VCaP (cell line): ENCODE data around the gene PGAM4.
"Not testable (repeated sequence)": the region's sequence is repeated elsewhere in the genome, so short reads cannot be mapped to it uniquely, and the experiment has no call there.

Experiments
- H3K27ac ChIP-seq: fragments of 450-650 bp; 2 replicates; pipeline ENCODE4 v1.5.1; 2017
- TF ChIP-seq, protein P1 (sequence below): fragments of 450-650 bp; conservative IDR thresholded peaks from 2 replicates; pipeline ENCODE4 v1.5.1; 2017; ENCODE audit warnings: mild to moderate bottlenecking, moderate library complexity

PGAM4 gene

DNA sequence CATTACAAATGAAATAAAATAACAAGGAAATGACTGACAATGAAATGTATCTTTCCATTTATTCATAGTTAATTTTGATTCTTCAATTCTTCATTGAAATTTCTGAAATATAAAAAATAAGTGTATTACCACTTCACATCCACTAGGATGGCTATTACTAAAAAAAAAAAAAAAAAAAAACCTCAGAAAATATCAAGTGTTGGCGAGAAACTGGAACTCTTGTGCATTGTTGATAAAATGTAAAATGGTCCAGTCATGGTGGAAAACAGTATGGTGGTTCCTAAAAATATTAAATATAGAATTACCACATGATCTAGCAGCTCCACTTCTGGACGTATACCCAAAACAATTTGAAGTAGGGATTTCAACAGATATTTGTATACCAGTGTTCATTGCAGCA lies 22.9 kb downstream of the PGAM4 start:
- TF ChIP-seq, protein P1, sequence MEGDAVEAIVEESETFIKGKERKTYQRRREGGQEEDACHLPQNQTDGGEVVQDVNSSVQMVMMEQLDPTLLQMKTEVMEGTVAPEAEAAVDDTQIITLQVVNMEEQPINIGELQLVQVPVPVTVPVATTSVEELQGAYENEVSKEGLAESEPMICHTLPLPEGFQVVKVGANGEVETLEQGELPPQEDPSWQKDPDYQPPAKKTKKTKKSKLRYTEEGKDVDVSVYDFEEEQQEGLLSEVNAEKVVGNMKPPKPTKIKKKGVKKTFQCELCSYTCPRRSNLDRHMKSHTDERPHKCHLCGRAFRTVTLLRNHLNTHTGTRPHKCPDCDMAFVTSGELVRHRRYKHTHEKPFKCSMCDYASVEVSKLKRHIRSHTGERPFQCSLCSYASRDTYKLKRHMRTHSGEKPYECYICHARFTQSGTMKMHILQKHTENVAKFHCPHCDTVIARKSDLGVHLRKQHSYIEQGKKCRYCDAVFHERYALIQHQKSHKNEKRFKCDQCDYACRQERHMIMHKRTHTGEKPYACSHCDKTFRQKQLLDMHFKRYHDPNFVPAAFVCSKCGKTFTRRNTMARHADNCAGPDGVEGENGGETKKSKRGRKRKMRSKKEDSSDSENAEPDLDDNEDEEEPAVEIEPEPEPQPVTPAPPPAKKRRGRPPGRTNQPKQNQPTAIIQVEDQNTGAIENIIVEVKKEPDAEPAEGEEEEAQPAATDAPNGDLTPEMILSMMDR = no peak

DNA sequence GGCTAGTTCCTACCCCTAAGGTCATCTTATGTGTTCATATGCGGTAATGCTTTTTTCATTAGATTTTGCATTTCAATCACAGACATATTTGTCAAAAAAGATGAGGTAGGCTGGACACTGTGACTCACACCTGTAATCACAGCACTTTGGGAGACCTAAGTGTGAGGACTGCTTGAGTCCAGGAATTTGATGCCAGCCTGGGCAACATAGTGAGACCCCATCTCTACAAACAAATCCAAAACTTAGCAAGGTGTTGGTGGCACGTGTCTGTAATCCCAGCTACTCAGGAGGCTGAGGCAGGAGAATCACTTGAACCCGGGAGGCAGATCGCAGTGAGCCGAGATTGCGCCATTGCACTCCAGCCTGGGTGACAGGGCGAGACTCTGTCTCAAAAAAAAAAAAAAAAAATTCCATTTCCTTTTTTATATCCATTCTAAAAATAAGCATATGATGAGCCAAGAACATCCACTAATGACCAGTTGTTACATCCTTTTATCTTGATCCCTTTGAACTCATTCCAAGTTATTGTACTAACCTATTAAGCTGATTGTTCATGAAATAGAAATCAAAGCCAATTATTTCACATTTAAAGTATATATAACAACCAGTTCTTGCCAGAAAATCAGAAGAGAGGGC lies 23.4 kb downstream of the PGAM4 start:
- TF ChIP-seq, protein P1 = no peak
- H3K27ac ChIP-seq = no peak overlapping the region

More for the DNA sequence above, 22.9 kb downstream of the PGAM4 start:
- H3K27ac ChIP-seq = no peak overlapping the region

DNA sequence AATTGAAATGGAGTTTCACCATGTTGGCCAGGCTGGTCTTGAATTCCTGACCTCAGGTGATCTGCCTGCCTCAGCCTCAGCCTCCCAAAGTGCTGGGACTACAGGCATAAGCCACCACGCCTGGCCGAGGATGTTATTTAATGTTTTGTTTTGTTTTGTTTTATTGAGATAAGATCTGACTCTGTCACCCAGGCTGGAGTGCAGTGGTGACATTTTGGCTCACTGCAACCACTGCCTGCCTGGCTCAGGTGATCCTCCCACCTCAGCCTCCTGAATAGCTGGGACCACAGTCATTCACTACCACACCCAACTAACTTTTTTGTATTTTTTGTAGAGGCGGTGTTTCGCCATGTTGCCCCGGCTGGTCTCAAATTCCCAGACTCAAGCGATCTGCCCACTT lies 24.4 kb downstream of the PGAM4 start:
- H3K27ac ChIP-seq = not testable (repeated sequence)

DNA sequence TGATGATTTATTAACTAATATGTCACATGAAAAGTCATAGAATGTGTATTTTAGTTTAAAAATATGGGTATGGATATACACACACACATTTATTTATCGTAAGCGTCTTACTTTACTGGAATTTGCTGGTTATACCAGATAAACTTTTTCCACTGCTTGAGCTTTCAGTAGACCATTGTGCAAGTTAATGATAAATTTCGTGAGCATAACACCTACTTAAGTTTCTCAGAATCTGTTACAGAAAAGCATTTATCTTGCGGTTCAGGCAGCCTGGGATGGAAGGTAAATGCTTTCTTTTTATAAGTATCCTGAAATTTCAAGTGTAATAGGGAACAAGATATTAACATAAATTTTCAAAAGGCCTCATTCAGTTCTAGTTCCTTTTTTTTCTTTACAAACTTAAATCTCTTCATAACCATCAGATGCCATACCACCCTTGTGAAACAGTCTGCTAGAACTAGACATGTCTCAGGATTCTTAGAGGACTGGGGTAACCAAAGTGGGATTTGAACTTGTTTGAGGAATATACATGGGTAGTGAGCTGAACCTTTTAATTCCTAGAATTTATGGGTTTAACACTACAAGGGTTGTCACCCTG lies 31.3 kb downstream of the PGAM4 start:
- H3K27ac ChIP-seq = peak overlapping the region; percentile 72
- TF ChIP-seq, protein P1 = no peak

DNA sequence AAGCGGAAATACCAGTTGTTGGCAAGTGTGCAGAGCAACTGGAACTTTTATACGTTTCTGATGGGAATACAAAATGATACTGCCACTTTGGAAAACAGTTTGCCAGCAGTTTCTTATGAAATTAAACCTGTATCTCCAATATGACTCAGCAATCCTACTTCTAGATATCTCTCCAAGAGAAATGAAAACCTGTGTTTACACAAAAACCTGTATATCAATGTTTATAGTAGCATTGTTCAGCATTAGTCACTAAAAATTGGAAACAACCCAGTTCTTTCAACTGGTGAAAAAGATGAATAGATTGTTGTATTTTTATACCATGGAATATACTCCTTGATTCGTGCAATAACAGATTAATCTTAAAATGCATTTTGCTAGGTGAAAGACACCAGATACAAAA lies 32.1 kb downstream of the PGAM4 start:
- TF ChIP-seq, protein P1 = no peak
- H3K27ac ChIP-seq = peak overlapping the region; percentile 72

DNA sequence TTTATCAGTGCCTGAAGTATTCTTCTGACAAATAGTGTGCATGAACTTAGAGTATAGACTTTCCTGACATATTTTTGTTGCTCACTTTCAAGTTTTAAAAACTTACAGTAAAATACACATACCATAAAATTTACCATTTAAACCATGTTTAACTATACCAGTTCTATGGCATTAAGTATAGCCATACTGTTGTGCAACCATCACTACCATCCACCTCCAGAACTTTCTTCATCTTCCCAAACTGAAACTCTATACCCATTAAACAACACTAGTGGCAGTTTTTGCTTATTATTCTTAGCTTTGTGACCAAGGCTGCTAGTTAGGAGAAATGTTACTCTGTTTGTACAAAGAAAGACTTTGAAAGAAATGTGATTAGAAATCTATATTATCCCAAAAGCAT lies 33.1 kb downstream of the PGAM4 start:
- H3K27ac ChIP-seq = peak overlapping the region; percentile 72
- TF ChIP-seq, protein P1 = no peak

DNA sequence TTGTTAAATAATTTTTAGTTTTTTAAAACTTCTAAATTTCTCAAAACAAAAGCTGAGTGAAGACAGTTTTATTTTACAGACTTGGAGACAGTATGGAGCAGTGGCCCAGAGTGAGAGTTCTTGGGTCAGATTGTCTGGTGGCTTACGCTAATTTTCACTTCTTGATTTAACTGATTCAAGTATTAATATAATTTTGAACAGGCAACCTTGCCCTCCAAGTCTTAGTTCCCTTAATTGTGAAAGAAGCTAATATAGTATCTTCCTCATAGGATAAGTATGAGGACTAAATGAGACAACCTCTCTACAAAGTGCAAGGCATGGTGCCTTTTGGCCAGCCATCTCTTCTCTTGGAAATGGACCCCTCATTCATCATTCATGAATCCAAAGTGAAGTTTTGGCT lies 33.6 kb downstream of the PGAM4 start:
- H3K27ac ChIP-seq = peak overlapping the region; percentile 72
- TF ChIP-seq, protein P1 = no peak

DNA sequence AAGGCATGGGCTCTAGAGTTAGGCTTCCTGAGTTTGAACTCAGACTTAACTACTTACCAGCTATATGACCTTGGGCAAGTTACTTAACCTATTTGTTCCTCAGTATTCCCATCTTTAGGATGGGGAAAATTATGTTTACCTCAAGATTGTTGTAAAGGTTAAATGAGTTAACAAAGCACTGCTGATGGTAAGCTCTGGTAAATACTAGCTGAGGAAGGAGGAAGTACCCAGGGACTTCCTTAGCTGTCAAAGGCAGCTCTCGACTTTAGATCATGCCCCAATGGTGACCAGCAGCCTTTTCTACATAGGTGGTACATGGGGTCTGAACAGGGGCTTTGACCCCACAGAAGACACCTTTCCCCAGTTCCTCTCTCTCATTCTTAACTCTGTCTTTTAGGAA lies 38.9 kb downstream of the PGAM4 start:
- H3K27ac ChIP-seq = no peak overlapping the region
- TF ChIP-seq, protein P1 = no peak
